K562 (cell line): ENCODE data around the gene SELENOF. TPM values are rescaled to one million over a fixed set of nuclear protein-coding genes. Genes with fewer than 3 reads are reported as not detected.

Experiments used
- ATAC-seq: fragments of 200-7000 bp; cut with Tn5 transposase; 3 replicates; pipeline ENCODE4 v1.9.1; 2020; ENCODE audit warnings: moderate library complexity
- BruUV-seq: library from RNA; stranded (reverse); fragments of 400-500 nt; replicated peaks from 2 replicates; lab custom pipeline; 2021; lab: Mats Ljungman, UMichigan
- CTCF ChIA-PET: fragments of 300-600 bp; formaldehyde crosslinking; extraction: SDS; loops from one replicate; lab custom pipeline; 2021; ENCODE audit warnings: low intra/inter-chr PET ratio; lab: Yijun Ruan, JAX
- POLR2A ChIA-PET: fragments of 300-600, 350-650 bp; sonication (Branson Sonifier 250); formaldehyde crosslinking; extraction: SDS; loops from one replicate; lab custom pipeline; 2021; ENCODE audit warnings: antibody characterized with exemption, inconsistent platforms; lab: Yijun Ruan, JAX
- DNase-seq, 4 experiments: peaks; one replicate each; pipeline versions ENCODE4 v3.0.0 to v3.0.0-alpha.2; 2011 to 2018; ENCODE audit warnings: low spot score in 3 of 4, mixed read lengths in 3 of 4; ENCODE audit errors: extremely low read depth in 1 of 4
- FAIRE-seq: peaks from 2 replicates; lab custom pipeline; 2011; peaks lifted over from hg19 to GRCh38; lab: Jason Lieb, UNC
- H2AFZ ChIP-seq: 2 replicates; pipeline ENCODE4 v1.6.0; 2011; ENCODE audit warnings: low read depth, low read length, control low read depth, inconsistent platforms
- H3K27ac ChIP-seq: fragments of 200-600 bp; 3 replicates; pipeline ENCODE4 v1.8.0; 2011; ENCODE audit warnings: low read depth, mild to moderate bottlenecking, control low read depth, inconsistent platforms, low read length, moderate library complexity, mixed read lengths; ENCODE audit errors: extremely low read depth
- H3K27me3 ChIP-seq, 2 experiments: fragments of 300-600 bp in 1 of 2; 2 replicates in 1 of 2; 3 replicates in 1 of 2; pipeline versions ENCODE4 v1.6.0 to v1.8.0; 2011; ENCODE audit warnings: inconsistent platforms in 2 of 2, low read length in 2 of 2, mild to moderate bottlenecking in 1 of 2, mixed read lengths in 1 of 2, moderate library complexity in 1 of 2; ENCODE audit not compliant: control insufficient read depth in 2 of 2, insufficient read depth in 2 of 2
- H3K36me3 ChIP-seq: fragments of 300-600 bp; 3 replicates; pipeline ENCODE4 v1.8.0; 2011; ENCODE audit warnings: mild to moderate bottlenecking, low read length, inconsistent platforms; ENCODE audit not compliant: control insufficient read depth, insufficient read depth
- H3K4me1 ChIP-seq, 2 experiments: fragments of 200-600 bp in 1 of 2; replicated peaks in 1 of 2; 2 replicates in 1 of 2; 3 replicates in 1 of 2; pipeline versions ENCODE4 v1.5.1 to v1.8.0; 2011; ENCODE audit warnings: inconsistent platforms in 2 of 2, low read length in 2 of 2, mild to moderate bottlenecking in 1 of 2, mixed read lengths in 1 of 2, moderate library complexity in 1 of 2; ENCODE audit not compliant: control insufficient read depth in 2 of 2, insufficient read depth in 2 of 2
- H3K4me2 ChIP-seq: 2 replicates; pipeline ENCODE4 v1.6.1; 2011; ENCODE audit warnings: low read length, control low read depth, inconsistent platforms, mixed read lengths; ENCODE audit not compliant: insufficient read depth
- H3K4me3 ChIP-seq: fragments of 200-600 bp; sonication (generic), shearing (Covaris generic); 2 replicates; pipeline ENCODE4 v1.5.1; 2016; ENCODE audit warnings: control low read depth, inconsistent platforms
- H3K79me2 ChIP-seq: fragments of 200-600 bp; 3 replicates; pipeline ENCODE4 v1.8.0; 2011; ENCODE audit warnings: low read length, inconsistent platforms; ENCODE audit not compliant: control insufficient read depth, insufficient read depth
- H3K9ac ChIP-seq, 2 experiments: 2 replicates each; pipeline versions ENCODE4 v1.6.0 to v1.6.1; 2011; ENCODE audit warnings: low read depth in 2 of 2, low read length in 2 of 2, control low read depth in 1 of 2, inconsistent platforms in 1 of 2, mild to moderate bottlenecking in 1 of 2, mixed read lengths in 1 of 2; ENCODE audit not compliant: insufficient read depth in 1 of 2
- H3K9me1 ChIP-seq: one replicate; pipeline ENCODE4 v1.6.0; 2011; ENCODE audit warnings: inconsistent platforms, mild to moderate bottlenecking, low read length, moderate library complexity; ENCODE audit not compliant: control insufficient read depth, insufficient read depth
- H3K9me3 ChIP-seq: replicated peaks from 2 replicates; pipeline ENCODE4 v1.5.1; 2011; ENCODE audit warnings: low read depth, low read length, inconsistent platforms; ENCODE audit not compliant: control insufficient read depth, insufficient read depth
- H4K20me1 ChIP-seq: replicated peaks from 2 replicates; pipeline ENCODE4 v1.6.1; 2011; ENCODE audit warnings: low read length, inconsistent platforms, mixed read lengths; ENCODE audit not compliant: control insufficient read depth, insufficient read depth
- CEBPG ChIP-seq, 3 experiments: fragments of 200-800 bp in 1 of 3; sonication (Bioruptor generic) in 1 of 3; sonication (generic) in 1 of 3; formaldehyde crosslinking in 1 of 3; IDR thresholded peaks in 2 of 3; conservative IDR thresholded peaks in 1 of 3; 2 replicates each; pipeline versions ENCODE4 v1.6.1 to v1.8.0; 2016 to 2022; ENCODE audit warnings: missing compliant biosample characterization in 2 of 3, missing genetic modification characterization in 2 of 3, mild to moderate bottlenecking in 1 of 3, missing genetic modification reagents in 1 of 3
- SAFB ChIP-seq: fragments of 200-400 bp; formaldehyde crosslinking; IDR thresholded peaks from 2 replicates; pipeline ENCODE4 v1.6.1; 2017; ENCODE audit warnings: low read depth, low read length, borderline replicate concordance
- SMARCB1 ChIP-seq: IDR thresholded peaks from 2 replicates; pipeline ENCODE4 v1.6.1; 2011; ENCODE audit warnings: improper control_type of control experiment, low read depth; ENCODE audit not compliant: insufficient read length
- ZC3H11A ChIP-seq: IDR thresholded peaks from 2 replicates; pipeline ENCODE4 v1.6.1; 2012; ENCODE audit warnings: low read depth, low read length, improper control_type of control experiment
- ZNF561 ChIP-seq: fragments of 450-650 bp; formaldehyde crosslinking; conservative IDR thresholded peaks from 2 replicates; pipeline ENCODE4 v1.4.0; 2020; ENCODE audit warnings: mild to moderate bottlenecking, moderate library complexity
- ZZZ3 ChIP-seq: fragments of 450-650 bp; IDR thresholded peaks from 2 replicates; pipeline ENCODE4 v1.6.1; 2016; ENCODE audit warnings: antibody characterized with exemption, mild to moderate bottlenecking, moderate library complexity
- WGBS: fragments of 100-300 bp; shearing (Covaris generic); methylation state at CpG from one replicate; pipeline ENCODE4 v1.1.6; 2016; ENCODE audit warnings: low coverage, mixed read lengths; ENCODE audit not compliant: insufficient coverage; ENCODE audit errors: missing lambda C conversion rate; 5-methylcytosine and 5-hydroxymethylcytosine counted together
- in situ Hi-C: fragments of 300-500 bp; cut with MboI; formaldehyde crosslinking; loops from 4 replicates; pipeline ENCODE4 v1.15.0; 2018; ENCODE audit warnings: inconsistent platforms, mixed read lengths
- intact Hi-C: fragments of 100-400 bp; cut with micrococcal nuclease; formaldehyde crosslinking; loops from 2 replicates; pipeline ENCODE4 v1.14.2; 2022
- polyA plus RNA-seq, 8 experiments: library from polyadenylated mRNA; depleted of rRNA in 4 of 8; stranded (reverse) in 5 of 8; unstranded in 3 of 8; fragments of >200 nt; fragmentation: Nextera tagmentation in 2 of 8; fragmentation: Illumina TruSeq in 1 of 8; extraction: Ambion mirVana in 2 of 8; extraction: Trizol in 1 of 8; gene quantifications; 2 replicates each; pipeline versions ENCODE4 v1.2.1 to v1.2.3, GENCODE V29; 2011 to 2014; ENCODE audit warnings: inconsistent platforms in 1 of 8, missing spikeins in 1 of 8
- total RNA-seq, 7 experiments: library from RNA; depleted of rRNA in 6 of 7; stranded (reverse); fragments of >200 nt in 6 of 7; fragmentation: Illumina TruSeq in 2 of 7; extraction: Trizol in 2 of 7; gene quantifications; 2 replicates each; pipeline versions ENCODE4 v1.2.1 to v1.2.3, GENCODE V29; 2011 to 2021; ENCODE audit warnings: low replicate concordance in 1 of 7
- TF ChIP-seq, protein P1 (sequence below): fragments of 200-800 bp; sonication (Bioruptor generic); IDR thresholded peaks from 2 replicates; pipeline ENCODE4 v1.6.1; 2017; ENCODE audit warnings: missing genetic modification characterization, missing compliant biosample characterization

Gene SELENOF
- total and polyA plus RNA-seq, 9 of the 15 experiments (the other 6 are each of a cell fraction or from before 2014, with no cell fraction given): 115 to 394 (median 215) TPM

- H3K27ac ChIP-seq: no peak overlapping the region
- H3K4me2 ChIP-seq: no peak overlapping the region
- FAIRE-seq: no peak
- H3K79me2 ChIP-seq: peaks cover 99% of the 10 kb centered on the region
- CTCF ChIA-PET: no interaction called here
- no peaks in the 10 kb centered on the region; the same call in 1 of the 2 replicates for H4K20me1 ChIP-seq
- H3K9me3 ChIP-seq: no peaks in the 10 kb centered on the region; the same call in 1 of the 2 replicates
- no peak for TF ChIP-seq SAFB
- no peak for TF ChIP-seq CEBPG (CRISPR knock-in tag; IDR thresholded peaks at IDR 0.05)
- no peak for TF ChIP-seq CEBPG (tag; conservative IDR thresholded peaks at IDR 0.05 in 1 of 2, IDR thresholded peaks at IDR 0.05 in 1 of 2)
- TF ChIP-seq ZNF561: no peak
- TF ChIP-seq ZC3H11A: no peak
- no peak for TF ChIP-seq SMARCB1
- TF ChIP-seq, protein P1, sequence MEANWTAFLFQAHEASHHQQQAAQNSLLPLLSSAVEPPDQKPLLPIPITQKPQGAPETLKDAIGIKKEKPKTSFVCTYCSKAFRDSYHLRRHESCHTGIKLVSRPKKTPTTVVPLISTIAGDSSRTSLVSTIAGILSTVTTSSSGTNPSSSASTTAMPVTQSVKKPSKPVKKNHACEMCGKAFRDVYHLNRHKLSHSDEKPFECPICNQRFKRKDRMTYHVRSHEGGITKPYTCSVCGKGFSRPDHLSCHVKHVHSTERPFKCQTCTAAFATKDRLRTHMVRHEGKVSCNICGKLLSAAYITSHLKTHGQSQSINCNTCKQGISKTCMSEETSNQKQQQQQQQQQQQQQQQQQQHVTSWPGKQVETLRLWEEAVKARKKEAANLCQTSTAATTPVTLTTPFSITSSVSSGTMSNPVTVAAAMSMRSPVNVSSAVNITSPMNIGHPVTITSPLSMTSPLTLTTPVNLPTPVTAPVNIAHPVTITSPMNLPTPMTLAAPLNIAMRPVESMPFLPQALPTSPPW (CRISPR knock-in tag): no peak
- no peak for TF ChIP-seq ZZZ3
- ATAC-seq: peak; percentile 48
- no peak overlapping the region for H2AFZ ChIP-seq
- no peak for DNase-seq
- POLR2A ChIA-PET: no interaction called here
- H3K4me1 ChIP-seq: peaks cover 3 to 36% of the 10 kb centered on the region in 2 experiments; a peak in 4 of 5 replicates
- WGBS: 78% methylated on average over 5 of the region's 5 CpGs
- no peaks in the 10 kb centered on the region for H3K36me3 ChIP-seq
- no peak overlapping the region for H3K9ac ChIP-seq
- BruUV-seq: no TSS peak
- H3K9me1 ChIP-seq: no peaks in the 10 kb centered on the region
- H3K27me3 ChIP-seq: no peaks in the 10 kb centered on the region
- no peak overlapping the region for H3K4me3 ChIP-seq
- in situ Hi-C loops: no loop called here
- intact Hi-C loops: no loop called here
These were observed 34.3 kb upstream of the SELENOF start for GRCh38 chr1:86948212-86948611.
